Measurements from ENCODE around the gene KCTD2. TPM values are rescaled to one million over a fixed set of nuclear protein-coding genes. Genes with fewer than 3 reads are reported as not detected.

KCTD2 gene
- total and polyA plus RNA-seq, 4 experiments from 2014 or later: 2.3 to 31.7 (median 21.4) TPM

DNA sequence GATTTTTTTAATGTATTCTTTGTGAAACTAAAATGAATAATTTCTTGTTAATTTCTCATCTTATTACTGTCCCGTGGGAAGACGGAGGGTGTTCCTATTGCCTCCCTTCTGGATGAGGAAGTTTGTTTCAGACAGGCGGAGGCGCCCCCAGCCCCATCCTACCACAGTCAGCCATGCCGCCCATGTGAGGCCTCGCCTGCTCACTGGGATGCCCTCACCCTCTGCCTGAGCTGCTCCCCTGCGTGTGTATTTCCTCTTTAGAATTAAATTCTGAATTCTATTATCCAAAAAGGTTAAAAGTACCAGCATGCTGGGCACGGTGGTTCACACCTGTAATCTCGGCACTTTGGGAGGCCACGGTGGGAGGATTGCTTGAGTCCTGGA lies 14.0 kb downstream of the KCTD2 start:
- intact Hi-C loops (cut with micrococcal nuclease): no loop called here
- peaks cover 9% of the 10 kb centered on the region for H3K4me1 ChIP-seq (ENCODE audit: insufficient read depth, low read length)
- Mint-ChIP-seq H3K4me3 (no peak overlapping the region), H3K4me1 (peaks cover 6 to 29% (median 10%) of the 10 kb centered on the region in 4 donors), H3K27ac (no peak overlapping the region), H3K36me3 (peaks cover 50 to 61% of the 10 kb centered on the region in 2 donors), H3K27me3 (no peaks in the 10 kb centered on the region), H3K9me3 (no peaks in the 10 kb centered on the region)
- H3K4me3 ChIP-seq (ENCODE audit: low read length in 2 of 2): no peak overlapping the region
- no peaks in the 10 kb centered on the region for H3K9me3 ChIP-seq (ENCODE audit: control insufficient read depth in 1 of 2, low read length in 2 of 2)
- no peak for DNase-seq
- POLR2A ChIA-PET (ENCODE audit: partially characterized antibody): interaction anchor here (1.6 kb wide), 1 partner anchor 29 kb away, joined by 5 read pairs; no protein-coding TSS in a partner anchor
- CTCF ChIA-PET (ENCODE audit: partially characterized antibody): interaction anchor here (0.8 to 2.5 kb wide), 11 partner anchors 8 to 141 kb away, joined by 3 to 16 read pairs (median 4); partner anchors contain the start of gene OTOP2
- peaks cover 37% of the 10 kb centered on the region for H3K36me3 ChIP-seq (ENCODE audit: insufficient read depth, low read length)
- no peaks in the 10 kb centered on the region for H3K27me3 ChIP-seq (ENCODE audit: insufficient read depth, low read length)
- H3K27ac ChIP-seq (ENCODE audit: low read depth, low read length): no peak overlapping the region

DNA sequence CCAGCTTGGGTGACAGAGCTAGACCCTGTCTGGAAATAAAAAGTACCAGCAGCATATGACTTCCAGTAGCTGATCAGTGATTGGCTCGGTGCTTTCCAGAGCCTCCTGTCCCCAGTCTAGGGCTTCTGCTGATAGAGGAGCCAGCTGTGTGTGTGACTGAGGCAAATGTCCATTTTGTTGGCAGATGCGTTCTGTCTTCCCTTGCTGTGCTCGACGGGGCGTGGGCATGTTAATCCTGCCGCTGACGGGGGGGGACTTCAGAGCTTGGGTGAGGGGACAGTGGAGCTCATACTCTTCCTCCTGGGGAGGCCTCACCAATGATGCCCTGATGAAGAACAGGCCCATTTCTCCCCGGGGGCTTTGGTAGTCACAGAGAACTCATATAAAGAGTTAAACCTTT lies 14.6 kb downstream of the KCTD2 start:
- POLR2A ChIA-PET (ENCODE audit: partially characterized antibody): no interaction called here
- Mint-ChIP-seq H3K27ac (peak overlapping the region in 2 of 7 donors; percentile 6 to 19), H3K4me3 (no peak overlapping the region), H3K9me3 (no peaks in the 10 kb centered on the region), H3K36me3 (peaks cover 44 to 55% of the 10 kb centered on the region in 2 donors), H3K27me3 (no peaks in the 10 kb centered on the region), H3K4me1 (peaks cover 11 to 29% (median 13%) of the 10 kb centered on the region in 4 donors)
- DNase-seq: no peak
- peaks cover 11% of the 10 kb centered on the region for H3K4me1 ChIP-seq (ENCODE audit: insufficient read depth, low read length)
- CTCF ChIA-PET (ENCODE audit: partially characterized antibody): interaction anchor here (0.8 to 1.6 kb wide), 6 partner anchors 13 to 138 kb away, joined by 3 to 6 read pairs (median 3); partner anchors contain the start of gene OTOP2
- H3K27ac ChIP-seq (ENCODE audit: low read depth, low read length): no peak overlapping the region
- H3K9me3 ChIP-seq (ENCODE audit: control insufficient read depth in 1 of 2, low read length in 2 of 2): no peaks in the 10 kb centered on the region
- H3K27me3 ChIP-seq (ENCODE audit: insufficient read depth, low read length): no peaks in the 10 kb centered on the region
- intact Hi-C loops (cut with micrococcal nuclease): no loop called here
- no peak overlapping the region for H3K4me3 ChIP-seq (ENCODE audit: low read length in 2 of 2)
- peaks cover 37% of the 10 kb centered on the region for H3K36me3 ChIP-seq (ENCODE audit: insufficient read depth, low read length)

GRCh38 chr17:75063201-75063600 lies 16.2 kb downstream of the KCTD2 start:
- H3K36me3 ChIP-seq (ENCODE audit: insufficient read depth, low read length): peaks cover 37% of the 10 kb centered on the region
- peaks cover 18 to 40% (median 20%) of the 10 kb centered on the region in 4 donors for H3K4me1 Mint-ChIP-seq
- no peak overlapping the region for H3K27ac Mint-ChIP-seq

GRCh38 chr17:75063626-75064025 lies 16.6 kb downstream of the KCTD2 start:
- Mint-ChIP-seq H3K4me1 (peaks cover 18 to 42% (median 21%) of the 10 kb centered on the region in 4 donors), H3K27me3 (no peaks in the 10 kb centered on the region), H3K27ac (peak overlapping the region in 1 of 7 donors; percentile 46), H3K9me3 (no peaks in the 10 kb centered on the region), H3K36me3 (peaks cover 43 to 50% of the 10 kb centered on the region in 2 donors), H3K4me3 (no peak overlapping the region)
- ChIA-PET POLR2A (ENCODE audit: partially characterized antibody) (interaction anchor here (0.9 to 1.4 kb wide), 2 partner anchors 13 to 24 kb away, joined by 3 read pairs; no protein-coding TSS in a partner anchor), CTCF (ENCODE audit: partially characterized antibody) (interaction anchor here (0.8 to 1.8 kb wide), 2 partner anchors 50 to 138 kb away, joined by 5 to 6 read pairs; no protein-coding TSS in a partner anchor)
- no peak overlapping the region for H3K27ac ChIP-seq (ENCODE audit: low read depth, low read length)
- no peak for DNase-seq
- no peaks in the 10 kb centered on the region for H3K9me3 ChIP-seq (ENCODE audit: control insufficient read depth in 1 of 2, low read length in 2 of 2)
- peaks cover 37% of the 10 kb centered on the region for H3K36me3 ChIP-seq (ENCODE audit: insufficient read depth, low read length)
- H3K27me3 ChIP-seq (ENCODE audit: insufficient read depth, low read length): no peaks in the 10 kb centered on the region
- intact Hi-C loops (cut with micrococcal nuclease): no loop called here
- H3K4me3 ChIP-seq (ENCODE audit: low read length in 2 of 2): no peak overlapping the region
- peaks cover 21% of the 10 kb centered on the region for H3K4me1 ChIP-seq (ENCODE audit: insufficient read depth, low read length)

More at GRCh38 chr17:75063201-75063600, 16.2 kb downstream of the KCTD2 start:
- Histone ChIP-seq H3K4me3 (ENCODE audit: low read length in 2 of 2) (no peak overlapping the region), H3K4me1 (ENCODE audit: insufficient read depth, low read length) (peaks cover 21% of the 10 kb centered on the region), H3K9me3 (ENCODE audit: control insufficient read depth in 1 of 2, low read length in 2 of 2) (no peaks in the 10 kb centered on the region), H3K27me3 (ENCODE audit: insufficient read depth, low read length) (no peaks in the 10 kb centered on the region), H3K27ac (ENCODE audit: low read depth, low read length) (no peak overlapping the region)
- no peak for DNase-seq
- intact Hi-C loops (cut with micrococcal nuclease): no loop called here
- H3K36me3 Mint-ChIP-seq: peaks cover 43 to 50% of the 10 kb centered on the region in 2 donors
- no peaks in the 10 kb centered on the region for H3K27me3 Mint-ChIP-seq
- ChIA-PET CTCF (ENCODE audit: partially characterized antibody) (interaction anchor here (1.0 kb wide), 1 partner anchor 101 kb away, joined by 4 read pairs; no protein-coding TSS in a partner anchor), POLR2A (ENCODE audit: partially characterized antibody) (interaction anchor here (0.9 to 1.4 kb wide), 2 partner anchors 14 to 24 kb away, joined by 3 read pairs; no protein-coding TSS in a partner anchor)
- no peaks in the 10 kb centered on the region for H3K9me3 Mint-ChIP-seq
- no peak overlapping the region for H3K4me3 Mint-ChIP-seq

- H3K36me3 ChIP-seq (ENCODE audit: insufficient read depth, low read length): peaks cover 37% of the 10 kb centered on the region
- POLR2A ChIA-PET (ENCODE audit: partially characterized antibody): interaction anchor here (0.9 to 1.4 kb wide), 2 partner anchors 13 to 23 kb away, joined by 3 read pairs; no protein-coding TSS in a partner anchor
Observed at GRCh38 chr17:75064040-75064439, 17.0 kb downstream of the KCTD2 start.

DNA sequence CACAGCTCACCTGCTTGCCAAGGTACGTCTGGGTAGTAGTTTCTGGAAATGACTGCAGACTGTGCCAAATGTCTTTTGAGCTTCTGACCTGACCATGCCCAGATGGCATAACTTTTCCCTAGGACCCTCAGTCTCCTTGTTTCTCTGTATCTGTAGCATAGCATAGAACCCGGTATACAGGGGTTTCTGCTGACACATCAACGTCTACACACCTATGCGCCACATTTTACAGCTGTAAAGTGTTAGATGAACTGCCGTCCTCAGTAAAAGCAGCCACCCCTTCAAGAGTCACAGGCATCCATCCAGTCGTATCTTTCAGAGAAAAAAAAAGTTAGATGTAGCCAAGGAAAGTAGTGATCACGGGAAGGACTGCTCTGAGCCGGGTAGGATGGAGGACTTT lies 17.4 kb downstream of the KCTD2 start:
- H3K4me1 Mint-ChIP-seq: peaks cover 20 to 44% (median 24%) of the 10 kb centered on the region in 4 donors
- ChIA-PET POLR2A (ENCODE audit: partially characterized antibody) (interaction anchor here (1.4 kb wide), 1 partner anchor 12 kb away, joined by 3 read pairs; no protein-coding TSS in a partner anchor), CTCF (ENCODE audit: partially characterized antibody) (interaction anchor here (0.8 to 1.8 kb wide), 2 partner anchors 49 to 137 kb away, joined by 5 to 6 read pairs; no protein-coding TSS in a partner anchor)
- Histone ChIP-seq H3K27ac (ENCODE audit: low read depth, low read length) (no peak overlapping the region), H3K36me3 (ENCODE audit: insufficient read depth, low read length) (peaks cover 33% of the 10 kb centered on the region), H3K4me3 (ENCODE audit: low read length in 2 of 2) (no peak overlapping the region), H3K9me3 (ENCODE audit: control insufficient read depth in 1 of 2, low read length in 2 of 2) (no peaks in the 10 kb centered on the region), H3K4me1 (ENCODE audit: insufficient read depth, low read length) (peaks cover 21% of the 10 kb centered on the region), H3K27me3 (ENCODE audit: insufficient read depth, low read length) (no peaks in the 10 kb centered on the region)
- no peaks in the 10 kb centered on the region for H3K9me3 Mint-ChIP-seq
- H3K4me3 Mint-ChIP-seq: no peak overlapping the region
- no peaks in the 10 kb centered on the region for H3K27me3 Mint-ChIP-seq
- peaks cover 42 to 47% of the 10 kb centered on the region in 2 donors for H3K36me3 Mint-ChIP-seq
- no peak for DNase-seq
- intact Hi-C loops (cut with micrococcal nuclease): no loop called here
- H3K27ac Mint-ChIP-seq: peak overlapping the region in 3 of 7 donors; percentile 17 to 37 (median 35)

More at GRCh38 chr17:75064040-75064439, 17.0 kb downstream of the KCTD2 start:
- Mint-ChIP-seq H3K4me1 (peaks cover 20 to 46% (median 24%) of the 10 kb centered on the region in 4 donors), H3K9me3 (no peaks in the 10 kb centered on the region), H3K36me3 (peaks cover 43 to 50% of the 10 kb centered on the region in 2 donors), H3K27ac (peak overlapping the region in 1 of 7 donors; percentile 46), H3K4me3 (no peak overlapping the region), H3K27me3 (no peaks in the 10 kb centered on the region)
- no peak for DNase-seq
- no peaks in the 10 kb centered on the region for H3K27me3 ChIP-seq (ENCODE audit: insufficient read depth, low read length)
- intact Hi-C loops (cut with micrococcal nuclease): no loop called here
- no peak overlapping the region for H3K4me3 ChIP-seq (ENCODE audit: low read length in 2 of 2)
- H3K27ac ChIP-seq (ENCODE audit: low read depth, low read length): no peak overlapping the region
- H3K9me3 ChIP-seq (ENCODE audit: control insufficient read depth in 1 of 2, low read length in 2 of 2): no peaks in the 10 kb centered on the region
- H3K4me1 ChIP-seq (ENCODE audit: insufficient read depth, low read length): peaks cover 21% of the 10 kb centered on the region
- CTCF ChIA-PET (ENCODE audit: partially characterized antibody): interaction anchor here (0.8 to 1.8 kb wide), 2 partner anchors 50 to 138 kb away, joined by 5 to 6 read pairs; no protein-coding TSS in a partner anchor

- Histone ChIP-seq H3K27me3 (ENCODE audit: insufficient read depth, low read length) (no peaks in the 10 kb centered on the region), H3K27ac (ENCODE audit: low read depth, low read length) (no peak overlapping the region), H3K4me3 (ENCODE audit: low read length in 2 of 2) (no peak overlapping the region), H3K36me3 (ENCODE audit: insufficient read depth, low read length) (peaks cover 28% of the 10 kb centered on the region), H3K9me3 (ENCODE audit: control insufficient read depth in 1 of 2, low read length in 2 of 2) (no peaks in the 10 kb centered on the region), H3K4me1 (ENCODE audit: insufficient read depth, low read length) (peaks cover 21% of the 10 kb centered on the region)
- DNase-seq: no peak
- intact Hi-C loops (cut with micrococcal nuclease): no loop called here
- ChIA-PET POLR2A (ENCODE audit: partially characterized antibody) (no interaction called here), CTCF (ENCODE audit: partially characterized antibody) (interaction anchor here (1.8 kb wide), 1 partner anchor 49 kb away, joined by 6 read pairs; no protein-coding TSS in a partner anchor)
- peak overlapping the region in 4 of 7 donors; percentile 8 to 48 (median 28) for H3K27ac Mint-ChIP-seq
- no peak overlapping the region for H3K4me3 Mint-ChIP-seq
- H3K27me3 Mint-ChIP-seq: no peaks in the 10 kb centered on the region
- peaks cover 17 to 38% (median 23%) of the 10 kb centered on the region in 4 donors for H3K4me1 Mint-ChIP-seq
- peaks cover 36 to 42% of the 10 kb centered on the region in 2 donors for H3K36me3 Mint-ChIP-seq
- no peaks in the 10 kb centered on the region for H3K9me3 Mint-ChIP-seq
Observed at GRCh38 chr17:75064867-75065561, 18.0 kb downstream of the KCTD2 start.
